ENCODE data around the gene ITPKA. TPM values are rescaled to one million over a fixed set of nuclear protein-coding genes. Genes with fewer than 3 reads are reported as not detected.

Gene ITPKA
- total RNA-seq (ENCODE audit: low replicate concordance), result 0.09 TPM in 1 of 2 replicates, not detected in the other

DNA sequence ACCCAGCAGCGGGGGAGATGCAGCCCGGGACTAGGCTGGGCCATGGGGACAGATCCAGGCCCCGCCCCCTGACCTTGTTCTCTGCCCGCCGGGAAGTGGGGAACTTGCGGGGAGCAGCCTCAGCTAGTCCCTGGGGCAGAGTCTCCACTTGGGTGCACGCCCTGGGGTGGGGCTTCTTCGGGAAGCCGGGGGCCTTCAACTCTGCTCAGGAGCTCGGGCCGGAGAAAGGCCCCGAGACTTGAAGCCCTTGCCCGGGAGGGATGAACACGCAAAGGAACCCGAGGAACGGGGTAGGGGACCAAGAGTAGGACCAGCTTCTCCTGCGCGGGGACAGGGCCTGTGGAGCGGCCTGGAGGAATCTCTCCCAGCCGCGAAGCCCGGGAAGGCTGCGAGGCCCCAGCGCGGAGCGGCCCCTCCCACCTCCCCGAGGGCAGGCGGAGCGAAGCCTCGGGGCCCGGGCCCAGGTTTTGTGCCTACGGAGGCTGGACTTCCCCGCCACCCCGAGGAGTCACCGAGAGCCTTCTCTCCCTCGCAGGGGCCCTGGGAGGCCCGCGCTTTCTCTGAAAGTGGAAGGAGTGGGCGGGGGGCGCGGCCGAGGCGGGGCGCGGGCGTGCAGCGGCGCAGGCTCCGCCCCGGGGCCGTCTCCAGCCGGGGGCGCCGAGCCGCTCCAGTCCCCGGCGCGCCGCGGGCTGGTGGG is at the start of gene ITPKA:
ITPKA (plus strand) TSS at position 670 of the 697 bp plus-strand sequence. CDS start 54 bp downstream, outside the sequence.
- Mint-ChIP-seq H3K27me3 (ENCODE audit: insufficient read depth, low read depth) (peaks cover 49% of the 10 kb centered on the region), H3K4me1 (peaks cover 17% of the 10 kb centered on the region), H3K9me3 (no peaks in the 10 kb centered on the region), H3K27ac (no peak within 1 kb of the TSS), H3K4me3 (peak within 1 kb of the TSS; percentile 83), H3K36me3 (no peaks in the 10 kb centered on the region)
- Histone ChIP-seq H3K27me3 (peaks cover 86% of the 10 kb centered on the region), H4K20me1 (ENCODE audit: low read depth) (peaks cover 39% of the 10 kb centered on the region), H3K4me3 (peak within 1 kb of the TSS; percentile 63), H3K9me3 (ENCODE audit: low read depth) (no peaks in the 10 kb centered on the region), H3K4me2 (peak within 1 kb of the TSS; percentile 79), H3K27ac (no peak within 1 kb of the TSS), H2AFZ (replicated peaks) (peak within 1 kb of the TSS; percentile 83), H3K4me1 (peaks cover 10% of the 10 kb centered on the region), H3K79me2 (ENCODE audit: low read depth) (no peaks in the 10 kb centered on the region), H3K9ac (no peak within 1 kb of the TSS), H3F3A (ENCODE audit: low read depth) (peaks cover 34% of the 10 kb centered on the region), H3K36me3 (no peaks in the 10 kb centered on the region)
- peak; percentile 80 for DNase-seq (ENCODE audit: low spot score)
- TF ChIP-seq EZH2 (IDR thresholded peaks at IDR 0.05) (no peak), EZH2phosphoT487 (IDR thresholded peaks at IDR 0.05) (no peak)
- TF ChIP-seq, protein P1, sequence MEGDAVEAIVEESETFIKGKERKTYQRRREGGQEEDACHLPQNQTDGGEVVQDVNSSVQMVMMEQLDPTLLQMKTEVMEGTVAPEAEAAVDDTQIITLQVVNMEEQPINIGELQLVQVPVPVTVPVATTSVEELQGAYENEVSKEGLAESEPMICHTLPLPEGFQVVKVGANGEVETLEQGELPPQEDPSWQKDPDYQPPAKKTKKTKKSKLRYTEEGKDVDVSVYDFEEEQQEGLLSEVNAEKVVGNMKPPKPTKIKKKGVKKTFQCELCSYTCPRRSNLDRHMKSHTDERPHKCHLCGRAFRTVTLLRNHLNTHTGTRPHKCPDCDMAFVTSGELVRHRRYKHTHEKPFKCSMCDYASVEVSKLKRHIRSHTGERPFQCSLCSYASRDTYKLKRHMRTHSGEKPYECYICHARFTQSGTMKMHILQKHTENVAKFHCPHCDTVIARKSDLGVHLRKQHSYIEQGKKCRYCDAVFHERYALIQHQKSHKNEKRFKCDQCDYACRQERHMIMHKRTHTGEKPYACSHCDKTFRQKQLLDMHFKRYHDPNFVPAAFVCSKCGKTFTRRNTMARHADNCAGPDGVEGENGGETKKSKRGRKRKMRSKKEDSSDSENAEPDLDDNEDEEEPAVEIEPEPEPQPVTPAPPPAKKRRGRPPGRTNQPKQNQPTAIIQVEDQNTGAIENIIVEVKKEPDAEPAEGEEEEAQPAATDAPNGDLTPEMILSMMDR (IDR thresholded peaks at IDR 0.05), result no peak

DNA sequence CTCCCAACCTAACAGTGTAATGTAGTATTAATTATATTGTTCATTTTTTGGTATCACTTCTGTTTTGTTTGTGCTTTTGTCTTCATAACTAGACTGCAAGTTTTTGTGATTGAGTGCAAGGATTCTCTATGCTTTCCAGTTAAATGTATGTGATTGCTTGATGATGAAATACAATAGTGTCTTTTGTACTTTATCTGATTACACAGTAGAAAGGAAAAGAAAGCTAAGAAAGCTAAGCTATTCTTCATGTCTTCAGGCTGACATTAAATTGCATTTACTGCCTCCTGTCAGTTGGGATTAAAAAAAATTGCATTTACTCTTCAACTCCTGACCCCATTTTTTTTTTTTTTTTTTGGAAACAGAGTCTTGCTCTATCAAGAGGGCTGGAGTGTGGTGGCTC is 48.3 kb upstream of the ITPKA start:
- Histone ChIP-seq H3K27me3 (no peaks in the 10 kb centered on the region), H3K9ac (no peak overlapping the region), H3K27ac (no peak overlapping the region), H2AFZ (replicated peaks) (no peak overlapping the region), H3F3A (ENCODE audit: low read depth) (no peaks in the 10 kb centered on the region), H3K4me3 (no peak overlapping the region), H3K9me3 (ENCODE audit: low read depth) (no peaks in the 10 kb centered on the region), H3K36me3 (no peaks in the 10 kb centered on the region), H3K79me2 (ENCODE audit: low read depth) (peaks cover 60% of the 10 kb centered on the region), H4K20me1 (ENCODE audit: low read depth) (peaks cover 31% of the 10 kb centered on the region), H3K4me2 (no peak overlapping the region), H3K4me1 (no peaks in the 10 kb centered on the region)
- Mint-ChIP-seq H3K4me1 (peaks cover 2% of the 10 kb centered on the region), H3K4me3 (no peak overlapping the region), H3K36me3 (peaks cover 33% of the 10 kb centered on the region), H3K27ac (no peak overlapping the region), H3K27me3 (ENCODE audit: insufficient read depth, low read depth) (peaks cover 2% of the 10 kb centered on the region), H3K9me3 (no peaks in the 10 kb centered on the region)
- TF ChIP-seq EZH2phosphoT487 (IDR thresholded peaks at IDR 0.05), result no peak
- DNase-seq (ENCODE audit: low spot score), result no peak

- Histone ChIP-seq H3F3A (ENCODE audit: low read depth) (peaks cover 10% of the 10 kb centered on the region), H3K4me2 (no peak overlapping the region), H3K36me3 (peaks cover 27% of the 10 kb centered on the region), H3K9ac (no peak overlapping the region), H3K4me3 (no peak overlapping the region), H2AFZ (replicated peaks) (no peak overlapping the region), H3K9me3 (ENCODE audit: low read depth) (no peaks in the 10 kb centered on the region), H3K4me1 (no peaks in the 10 kb centered on the region), H4K20me1 (ENCODE audit: low read depth) (peaks cover 21% of the 10 kb centered on the region), H3K79me2 (ENCODE audit: low read depth) (peaks cover 4% of the 10 kb centered on the region), H3K27me3 (no peaks in the 10 kb centered on the region), H3K27ac (no peak overlapping the region)
- Mint-ChIP-seq H3K4me1 (no peaks in the 10 kb centered on the region), H3K36me3 (peaks cover 35% of the 10 kb centered on the region), H3K9me3 (no peaks in the 10 kb centered on the region), H3K4me3 (no peak overlapping the region), H3K27me3 (ENCODE audit: insufficient read depth, low read depth) (peaks cover 4% of the 10 kb centered on the region), H3K27ac (no peak overlapping the region)
- DNase-seq (ENCODE audit: low spot score), result no peak
- TF ChIP-seq EZH2phosphoT487 (IDR thresholded peaks at IDR 0.05), result no peak
Measured at GRCh38 chr15:41462084-41462795, 31.4 kb upstream of the ITPKA start.

DNA sequence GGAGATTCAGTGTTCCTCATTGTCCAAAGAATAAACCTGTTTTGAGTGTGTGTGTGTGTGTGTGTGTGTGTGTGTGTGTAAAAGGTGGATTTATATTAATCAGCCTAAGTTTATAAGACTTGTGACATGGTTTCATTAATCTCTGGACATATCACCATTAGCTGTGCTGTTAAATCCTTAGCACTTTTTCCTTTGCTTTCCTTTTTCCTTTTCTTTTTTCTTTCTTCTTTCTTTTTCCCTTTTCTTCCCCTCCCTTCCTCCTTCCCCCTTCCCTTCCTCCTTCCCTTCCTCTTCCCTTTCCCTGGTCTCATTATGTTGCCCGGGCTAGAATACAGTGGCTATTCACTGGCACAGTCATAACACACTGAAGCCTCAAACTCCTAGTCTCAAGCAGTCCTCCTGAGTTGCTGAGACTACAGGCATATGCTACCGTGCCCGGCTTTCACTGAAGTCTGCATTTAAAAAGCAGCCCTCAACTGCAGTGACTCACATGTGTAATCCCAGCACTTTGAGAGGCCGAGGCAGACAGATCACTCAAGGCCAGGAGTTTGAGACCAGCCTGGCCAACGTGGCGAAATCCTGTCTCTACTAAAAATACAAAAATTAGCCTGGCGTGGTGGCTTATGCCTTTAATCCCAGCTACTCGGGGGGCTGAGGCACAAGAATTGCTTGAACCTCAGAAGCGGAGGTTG is 28.6 kb upstream of the ITPKA start:
- no peak overlapping the region for H3K27ac Mint-ChIP-seq

More for the DNA sequence above, 28.6 kb upstream of the ITPKA start:
- H3K4me3 ChIP-seq, result no peak overlapping the region
- H3K27me3 ChIP-seq, result no peaks in the 10 kb centered on the region
- DNase-seq (ENCODE audit: low spot score), result no peak
- Mint-ChIP-seq H3K36me3 (peaks cover 34% of the 10 kb centered on the region), H3K27me3 (ENCODE audit: insufficient read depth, low read depth) (peaks cover 6% of the 10 kb centered on the region), H3K9me3 (no peaks in the 10 kb centered on the region), H3K4me3 (no peak overlapping the region), H3K4me1 (no peaks in the 10 kb centered on the region)
- peaks cover 4% of the 10 kb centered on the region for H3K79me2 ChIP-seq (ENCODE audit: low read depth)
- peaks cover 17% of the 10 kb centered on the region for H3K36me3 ChIP-seq
- no peaks in the 10 kb centered on the region for H3K9me3 ChIP-seq (ENCODE audit: low read depth)
- H2AFZ ChIP-seq (replicated peaks), result no peak overlapping the region
- H3F3A ChIP-seq (ENCODE audit: low read depth), result peaks cover 10% of the 10 kb centered on the region
- no peak overlapping the region for H3K27ac ChIP-seq
- no peaks in the 10 kb centered on the region for H3K4me1 ChIP-seq
- no peak overlapping the region for H3K9ac ChIP-seq
- peaks cover 21% of the 10 kb centered on the region for H4K20me1 ChIP-seq (ENCODE audit: low read depth)
- H3K4me2 ChIP-seq, result no peak overlapping the region
- TF ChIP-seq EZH2phosphoT487 (IDR thresholded peaks at IDR 0.05) (no peak), EZH2 (IDR thresholded peaks at IDR 0.05) (no peak)
- TF ChIP-seq, protein P1 (IDR thresholded peaks at IDR 0.05), result no peak

Measured in neural progenitor cell (in vitro differentiated cells).